ENCODE results near the gene CST7.
A peak's percentile ranks its signal among the peaks of the same experiment; 100 is the strongest.

The CST7 gene

DNA sequence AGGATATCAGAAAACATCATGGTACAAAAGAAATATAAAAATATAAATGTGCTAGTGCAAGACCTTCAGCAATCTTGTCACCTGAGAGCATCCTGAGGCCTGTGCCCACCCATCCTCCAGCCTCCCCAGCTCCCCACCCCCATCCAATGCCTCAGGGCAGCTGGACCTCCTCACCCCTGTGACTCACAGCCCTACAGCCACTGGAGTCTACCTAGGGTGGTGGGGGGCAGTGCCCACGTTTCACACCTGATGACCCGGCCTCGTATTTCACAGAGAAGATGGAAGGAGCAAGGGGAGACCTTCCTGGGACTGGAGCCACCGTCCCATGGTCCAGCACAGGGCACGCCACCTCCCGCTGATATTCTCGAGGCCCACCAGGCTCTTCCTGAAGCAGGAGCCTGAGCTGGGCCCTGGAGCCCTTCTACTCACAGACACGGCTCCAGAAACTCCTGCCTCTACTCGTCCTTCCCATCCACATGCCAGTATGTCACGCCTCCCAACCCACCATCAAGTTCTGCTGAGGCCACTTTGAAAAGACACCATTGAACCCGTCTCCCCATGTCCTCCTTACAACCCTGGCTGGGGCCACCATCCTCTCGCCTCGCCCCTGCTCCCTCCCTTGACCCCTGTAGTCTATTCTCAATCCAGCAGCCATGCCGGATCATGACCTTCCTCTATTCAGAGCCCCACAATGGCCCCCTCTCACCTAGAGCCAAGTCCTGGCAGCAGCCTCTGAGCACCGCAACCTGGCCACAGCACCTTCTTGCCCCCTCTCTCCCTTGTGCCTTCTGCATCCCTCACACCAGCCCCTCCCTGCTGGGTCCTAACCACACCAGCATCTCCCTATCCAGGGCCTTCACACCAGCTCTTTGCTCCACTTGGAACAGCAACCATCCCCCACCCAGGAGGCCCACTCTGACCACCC lies 30.2 kb downstream of the CST7 start:
- H3K27ac ChIP-seq = no peak overlapping the region

DNA sequence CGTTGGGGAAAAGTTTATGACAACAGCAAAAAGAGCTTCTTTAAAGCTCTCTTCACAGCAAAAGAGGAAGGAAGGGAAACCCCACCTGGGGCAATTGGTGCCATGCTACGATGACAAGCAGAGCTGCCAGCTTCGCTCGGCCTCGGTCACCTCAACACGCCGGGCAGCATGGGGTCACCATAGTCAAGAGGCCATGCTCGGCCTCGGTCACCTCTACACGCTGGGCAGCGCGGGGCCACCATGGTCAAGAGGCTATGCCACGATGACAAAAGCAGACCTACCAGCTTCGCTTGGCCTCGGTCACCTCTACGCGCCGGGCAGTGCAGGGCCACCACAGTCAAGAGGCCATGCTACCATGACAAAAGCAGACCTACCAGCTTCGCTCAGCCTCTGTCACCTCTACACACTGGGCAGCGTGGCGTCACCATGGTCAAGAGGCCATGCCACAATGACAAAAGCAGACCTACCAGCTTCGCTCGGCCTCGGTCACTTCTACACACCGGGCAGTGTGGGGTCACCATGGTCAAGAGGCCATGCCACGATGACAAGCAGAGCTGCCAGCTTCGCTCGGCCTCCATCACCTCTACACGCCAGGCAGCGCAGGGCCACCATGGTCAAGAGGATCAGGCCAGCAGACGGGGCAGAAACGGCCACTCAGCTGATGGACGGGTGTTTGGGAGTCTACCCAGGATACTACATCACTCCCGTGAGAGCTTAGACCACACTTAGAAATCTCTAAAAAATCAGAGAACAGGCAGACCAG lies 31.4 kb downstream of the CST7 start:
- no peak overlapping the region for H3K4me3 ChIP-seq
- H3K27ac ChIP-seq = peak overlapping the region in 2 of 21 experiments; percentile 1 to 33

More for the DNA sequence above, 30.2 kb downstream of the CST7 start:
- H3K4me3 ChIP-seq = no peak overlapping the region

DNA sequence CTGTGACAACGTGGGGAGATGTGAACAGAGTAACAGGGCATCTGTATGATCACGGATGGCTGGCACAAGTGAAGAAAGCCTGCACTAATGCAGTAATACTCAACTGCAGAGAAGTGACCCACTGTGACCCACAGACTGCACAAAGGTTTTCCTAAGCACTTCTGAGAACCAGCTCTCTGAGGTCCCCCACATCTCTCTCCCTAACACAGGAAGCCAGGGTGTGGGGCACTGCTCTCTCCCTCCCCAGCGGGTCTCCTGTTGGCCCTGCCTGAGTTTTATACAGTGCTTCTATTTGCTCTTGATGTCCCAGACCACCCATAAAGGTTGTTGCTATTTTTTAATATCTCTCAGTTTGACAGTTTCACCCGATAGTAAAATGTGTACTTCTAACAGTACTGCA lies 32.2 kb downstream of the CST7 start:
- Histone ChIP-seq H3K4me3 (no peak overlapping the region), H3K27ac (peak overlapping the region in 2 of 21 experiments; percentile 1 to 33)

DNA sequence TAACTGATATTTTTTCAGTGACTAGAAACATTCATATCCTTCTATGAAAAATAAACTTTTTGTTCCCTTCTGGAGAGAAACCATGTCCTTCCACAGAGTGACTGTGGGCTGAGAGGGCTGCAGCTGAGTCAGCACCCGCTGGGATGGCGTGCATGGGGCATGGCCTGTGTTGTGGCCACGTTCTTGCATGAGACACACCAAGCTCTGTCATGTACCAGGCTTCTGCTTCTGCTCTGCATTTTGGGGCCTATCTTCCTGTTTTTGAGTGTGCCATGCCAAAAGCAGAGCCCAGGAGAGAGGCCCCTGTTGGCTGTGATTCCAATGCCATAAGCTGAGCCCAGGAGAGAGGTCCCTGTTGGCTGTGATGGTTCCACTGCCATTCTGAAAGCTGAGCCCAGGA lies 32.7 kb downstream of the CST7 start:
- Histone ChIP-seq H3K27ac (peak overlapping the region in 1 of 21 experiments; percentile 33), H3K4me3 (no peak overlapping the region)

DNA sequence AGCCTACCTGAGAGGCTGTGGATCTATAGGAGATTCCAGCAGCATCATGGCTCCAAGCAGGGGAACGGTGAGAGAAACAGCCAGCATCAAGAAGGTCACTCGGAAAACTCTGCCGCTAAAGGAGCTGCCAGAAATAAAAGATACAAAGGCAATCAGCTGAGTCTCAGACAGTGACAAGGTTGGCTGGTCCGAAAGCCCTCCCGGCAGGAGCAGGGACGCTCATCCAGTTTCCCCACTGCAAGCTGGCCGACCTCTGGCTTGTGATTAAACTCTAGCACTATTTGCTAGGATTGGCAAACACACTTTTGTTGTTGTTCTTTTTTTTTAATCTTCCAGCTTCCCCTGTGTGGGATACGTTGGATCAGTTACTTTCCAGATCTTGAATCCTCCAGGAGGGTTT lies 34.8 kb downstream of the CST7 start:
- no peak overlapping the region for H3K4me3 ChIP-seq
- H3K27ac ChIP-seq = no peak overlapping the region

DNA sequence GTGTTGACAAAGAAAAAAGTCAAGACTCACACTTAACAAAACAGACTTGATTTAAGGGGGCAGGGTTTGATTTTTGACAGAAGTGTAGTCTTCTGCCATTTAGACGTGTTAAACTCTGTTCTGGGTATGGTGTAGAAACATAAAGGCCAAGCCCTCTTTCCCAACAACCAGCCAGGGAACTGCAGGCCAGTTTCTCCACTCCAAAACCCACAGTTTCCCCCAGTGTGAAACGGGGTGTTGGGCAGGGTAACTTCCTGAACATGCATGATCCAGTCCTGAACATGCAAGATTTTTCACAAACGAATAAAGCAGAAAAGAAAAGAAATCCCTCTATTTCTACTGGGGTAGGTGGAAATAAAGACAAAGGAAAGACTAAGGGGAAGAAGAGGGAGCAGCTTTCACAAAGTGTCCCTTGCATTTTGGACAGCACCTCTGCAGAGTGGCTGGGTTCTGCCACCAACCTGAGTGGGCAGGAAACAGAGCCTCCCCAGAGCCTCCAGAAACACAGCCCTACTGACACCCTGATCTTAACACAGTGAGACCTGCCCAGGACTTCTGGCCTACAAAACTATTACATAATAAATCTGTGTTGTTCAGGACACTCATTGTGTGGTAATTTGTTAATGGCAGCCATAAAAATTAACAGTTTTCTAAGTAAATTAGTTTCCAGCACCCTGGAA lies 36.0 kb downstream of the CST7 start:
- H3K27ac ChIP-seq = peak overlapping the region in 3 of 21 experiments; percentile 0 to 33 (median 27)
- no peak overlapping the region for H3K4me3 ChIP-seq

DNA sequence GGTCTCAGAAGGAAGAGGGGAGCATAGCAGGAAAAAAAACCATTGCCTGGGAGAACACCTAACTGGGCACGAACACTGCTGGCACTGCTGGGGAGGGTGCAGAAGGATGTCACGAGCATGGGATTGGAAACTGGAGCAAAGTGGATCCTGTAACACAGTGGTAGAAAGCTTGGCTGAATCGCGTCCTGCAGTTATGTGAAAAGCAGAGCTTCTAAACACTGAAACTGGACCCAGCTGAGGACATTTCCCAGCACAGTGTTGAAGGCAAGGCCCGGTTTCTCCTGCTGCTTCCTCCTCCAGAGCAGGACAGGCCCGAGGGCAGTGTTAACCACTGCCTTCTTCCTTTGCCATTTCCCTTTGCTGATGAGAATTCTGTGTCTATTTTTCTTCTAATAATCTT lies 36.7 kb downstream of the CST7 start:
- no peak overlapping the region for H3K4me3 ChIP-seq
- H3K27ac ChIP-seq = peak overlapping the region in 2 of 21 experiments; percentile 0 to 33

DNA sequence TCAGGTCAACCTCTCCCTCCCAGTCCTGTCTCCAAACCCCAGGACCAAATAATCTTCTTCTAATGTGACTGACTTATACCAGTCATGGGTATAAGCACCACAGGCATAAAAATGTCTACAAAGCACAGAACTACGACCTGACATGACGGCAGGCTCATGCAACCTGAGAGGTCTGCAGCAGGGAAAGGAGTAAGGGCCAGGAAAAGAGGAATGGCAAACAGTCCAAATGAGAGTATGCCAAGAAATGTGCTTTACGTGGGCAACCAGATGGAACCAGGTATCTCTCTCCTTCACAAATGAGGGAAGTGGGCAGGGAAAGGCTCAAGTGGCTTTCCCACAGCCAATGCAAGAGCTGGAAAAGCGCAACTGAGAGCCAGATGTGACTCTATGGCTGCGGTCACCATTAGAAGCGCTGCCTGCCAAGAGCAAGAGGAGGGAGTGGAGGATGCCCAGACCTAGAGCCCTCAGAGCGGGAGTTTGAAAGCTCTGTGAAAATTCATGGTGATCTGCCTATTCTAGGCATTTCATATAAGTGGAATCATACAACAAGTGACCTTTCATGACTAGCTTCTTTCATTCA lies 37.5 kb downstream of the CST7 start:
- H3K4me3 ChIP-seq = no peak overlapping the region
- peak overlapping the region in 1 of 21 experiments; percentile 25 for H3K27ac ChIP-seq

DNA sequence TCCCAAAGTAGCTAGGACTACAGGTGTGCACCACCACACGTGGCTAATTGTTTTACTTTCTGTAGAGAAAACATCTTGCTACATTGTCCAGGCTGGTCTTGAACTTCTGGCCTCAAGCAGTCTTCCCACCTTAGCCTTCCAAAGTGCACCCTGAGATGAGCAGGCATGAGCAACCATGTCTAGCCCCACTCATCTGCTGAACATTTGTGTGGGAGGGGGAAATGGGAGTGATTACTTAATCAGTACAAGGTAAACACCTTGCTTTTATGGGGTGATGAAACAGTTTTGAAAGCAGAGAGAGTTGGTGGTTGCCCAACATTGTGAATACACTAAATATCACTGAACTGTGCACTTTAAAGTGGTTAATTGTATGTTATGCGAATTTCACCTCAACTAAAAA lies 38.2 kb downstream of the CST7 start:
- H3K27ac ChIP-seq = no peak overlapping the region
- H3K4me3 ChIP-seq = no peak overlapping the region

DNA sequence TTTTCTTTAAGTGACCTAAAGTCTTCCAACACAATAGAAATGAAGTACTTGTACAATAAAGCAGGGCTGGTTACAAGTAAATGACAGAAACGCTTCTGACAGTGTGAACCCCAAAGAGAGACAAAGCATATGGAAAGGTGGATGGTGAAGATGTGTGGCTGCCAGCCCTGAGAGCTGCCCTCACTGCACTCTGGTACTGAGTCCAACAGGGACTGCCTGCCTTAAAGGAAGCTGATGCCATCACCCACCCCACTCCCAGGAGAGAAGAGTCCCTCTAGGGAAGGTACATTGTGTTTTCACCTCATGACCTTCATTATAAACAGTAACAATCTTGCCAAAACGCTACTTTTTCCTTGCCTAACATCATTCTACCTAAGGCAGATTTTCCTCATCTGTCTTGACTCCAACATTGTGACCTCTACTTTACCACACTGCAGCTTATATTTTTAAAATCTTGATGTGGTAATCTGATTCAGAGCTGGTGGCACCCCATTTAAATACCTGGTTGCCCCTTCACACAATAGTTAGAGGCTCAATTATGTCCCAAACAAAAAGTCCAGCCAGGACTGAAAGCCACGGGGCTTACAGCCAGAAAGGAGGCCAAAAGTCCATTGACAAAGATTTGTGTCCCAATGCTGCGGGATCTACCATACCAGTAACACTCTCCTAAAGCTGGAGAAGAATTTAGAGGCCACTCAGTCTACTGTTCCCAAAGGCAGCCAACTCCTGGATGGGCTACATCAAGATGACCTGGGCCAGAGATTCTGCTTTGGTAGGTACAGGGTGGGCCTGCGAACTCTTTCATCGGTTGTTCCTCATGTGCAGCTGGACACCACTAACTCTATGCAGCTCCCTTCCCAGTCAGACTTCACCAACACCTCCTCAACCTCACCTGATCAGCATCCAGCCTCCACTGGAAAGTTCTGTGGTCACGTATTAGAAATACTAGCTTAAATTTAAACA lies 39.1 kb downstream of the CST7 start:
- H3K27ac ChIP-seq = peak overlapping the region in 1 of 21 experiments; percentile 42
- no peak overlapping the region for H3K4me3 ChIP-seq

DNA sequence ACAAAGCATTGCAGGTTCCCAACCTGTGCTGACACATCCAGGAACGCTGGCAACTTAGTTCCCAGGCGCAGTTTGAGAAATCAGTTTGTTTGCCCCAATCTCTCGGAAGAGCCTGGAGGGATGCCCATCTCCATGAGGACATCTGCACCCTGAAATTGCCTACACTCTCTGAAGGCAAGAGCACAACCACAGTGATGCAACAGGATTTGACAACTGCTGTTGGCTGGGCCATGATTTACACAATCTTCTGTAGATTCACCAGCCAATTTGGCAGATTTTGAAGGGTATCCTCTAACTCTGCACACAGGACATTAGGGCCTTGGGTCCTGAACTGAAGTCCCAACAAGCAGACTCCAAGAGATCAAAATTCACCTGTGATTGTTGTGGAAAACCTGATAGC lies 40.1 kb downstream of the CST7 start:
- Histone ChIP-seq H3K27ac (peak overlapping the region in 1 of 21 experiments; percentile 42), H3K4me3 (no peak overlapping the region)

DNA sequence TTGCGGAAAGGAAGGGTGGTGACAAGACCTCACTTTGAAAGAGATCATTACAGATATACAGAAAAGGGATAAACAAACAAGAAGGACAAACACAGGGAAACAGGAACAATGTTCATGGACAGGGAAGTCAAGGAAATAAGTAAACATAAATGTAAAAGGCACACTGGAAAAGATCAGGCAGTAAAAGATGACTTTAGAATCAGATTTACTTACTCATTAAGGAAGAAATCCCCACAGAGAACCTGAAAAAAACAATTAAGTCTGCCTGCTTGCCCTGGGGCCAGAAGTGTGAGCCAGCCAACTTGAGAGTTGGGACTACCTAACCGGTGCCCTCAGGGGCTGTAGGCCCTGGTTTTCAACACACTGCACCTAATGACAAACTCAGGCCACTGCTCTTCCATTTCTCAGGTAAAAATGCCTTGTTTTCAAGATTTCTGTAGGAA lies 41.8 kb downstream of the CST7 start:
- Histone ChIP-seq H3K27ac (peak overlapping the region in 2 of 21 experiments; percentile 12 to 27), H3K4me3 (peak overlapping the region in 2 of 7 experiments; percentile 76 to 92)

DNA sequence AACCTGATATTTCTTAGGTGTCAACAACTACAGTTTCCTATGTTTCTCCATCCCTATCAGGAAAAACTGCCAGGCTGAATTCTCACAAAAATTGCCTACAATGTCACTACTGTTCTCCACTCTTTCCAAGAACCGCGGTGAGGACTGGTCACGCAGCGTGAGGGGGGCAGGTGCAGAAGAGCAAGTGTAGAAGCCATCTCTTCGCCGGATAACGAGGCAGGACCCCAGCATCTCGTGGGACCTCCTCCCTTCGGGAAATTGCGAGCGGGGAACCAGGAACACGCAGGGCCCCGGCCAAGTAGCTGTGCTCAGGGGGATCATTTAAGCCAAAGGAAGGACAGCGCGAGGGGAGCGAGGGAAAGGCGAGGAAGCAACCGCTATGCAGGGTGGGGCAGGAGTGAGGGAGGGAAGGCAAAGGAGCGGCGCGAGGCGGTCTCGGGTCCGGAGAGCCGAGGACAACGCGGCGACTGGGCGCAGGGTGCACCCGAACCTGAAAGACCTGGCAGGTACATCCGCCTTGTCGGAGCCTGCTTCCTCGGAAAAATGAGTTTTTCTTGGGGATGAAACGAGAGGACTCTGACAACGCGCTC lies 42.9 kb downstream of the CST7 start:
- peak overlapping the region; percentile 49 to 96 (median 90) for H3K27ac ChIP-seq
- peak overlapping the region; percentile 58 to 92 (median 76) for H3K4me3 ChIP-seq

DNA sequence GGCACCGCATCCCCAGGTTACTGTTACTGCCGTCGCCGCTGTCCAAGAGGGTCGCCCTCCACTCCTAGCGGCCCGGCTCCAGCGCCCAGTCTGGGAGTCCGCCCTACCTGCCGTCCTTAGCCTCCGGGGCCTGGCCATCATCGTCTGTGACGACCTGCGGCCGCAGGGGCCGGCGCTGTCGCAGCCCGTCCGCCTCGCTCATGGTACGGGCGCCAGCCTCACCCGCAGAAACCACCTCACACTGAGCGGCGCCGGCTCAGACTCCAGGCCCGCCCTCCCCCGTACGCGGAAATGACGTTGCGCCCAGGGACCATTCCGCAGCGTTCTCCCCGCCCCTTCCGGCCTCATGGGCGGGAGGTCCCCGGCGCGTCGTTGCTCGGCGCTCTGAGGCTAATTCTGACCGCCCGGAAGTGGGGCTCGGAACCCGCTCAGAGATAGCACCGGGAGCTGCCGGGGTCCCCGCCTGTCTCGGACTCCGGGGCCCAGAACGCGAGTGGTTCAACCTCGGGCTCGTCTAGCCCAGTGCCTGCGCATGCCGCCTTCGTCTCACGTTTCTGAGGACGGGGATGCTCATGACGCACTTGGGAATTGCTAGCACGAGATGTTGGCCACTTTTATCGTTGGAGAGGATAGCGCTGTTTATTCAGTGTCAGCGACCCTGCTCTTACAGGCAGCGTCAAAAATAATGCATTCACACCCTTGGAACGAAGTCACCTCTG lies 43.6 kb downstream of the CST7 start, which contains the start of gene APMAP:
Gene APMAP, minus strand, starts transcription at position 265 of the 719 bp plus-strand sequence. Its CDS starts 63 bp downstream, at position 202.
- Histone ChIP-seq H3K27ac (peak within 1 kb of the TSS; percentile 54 to 96 (median 90)), H3K4me3 (peak within 1 kb of the TSS; percentile 58 to 92 (median 76))

DNA sequence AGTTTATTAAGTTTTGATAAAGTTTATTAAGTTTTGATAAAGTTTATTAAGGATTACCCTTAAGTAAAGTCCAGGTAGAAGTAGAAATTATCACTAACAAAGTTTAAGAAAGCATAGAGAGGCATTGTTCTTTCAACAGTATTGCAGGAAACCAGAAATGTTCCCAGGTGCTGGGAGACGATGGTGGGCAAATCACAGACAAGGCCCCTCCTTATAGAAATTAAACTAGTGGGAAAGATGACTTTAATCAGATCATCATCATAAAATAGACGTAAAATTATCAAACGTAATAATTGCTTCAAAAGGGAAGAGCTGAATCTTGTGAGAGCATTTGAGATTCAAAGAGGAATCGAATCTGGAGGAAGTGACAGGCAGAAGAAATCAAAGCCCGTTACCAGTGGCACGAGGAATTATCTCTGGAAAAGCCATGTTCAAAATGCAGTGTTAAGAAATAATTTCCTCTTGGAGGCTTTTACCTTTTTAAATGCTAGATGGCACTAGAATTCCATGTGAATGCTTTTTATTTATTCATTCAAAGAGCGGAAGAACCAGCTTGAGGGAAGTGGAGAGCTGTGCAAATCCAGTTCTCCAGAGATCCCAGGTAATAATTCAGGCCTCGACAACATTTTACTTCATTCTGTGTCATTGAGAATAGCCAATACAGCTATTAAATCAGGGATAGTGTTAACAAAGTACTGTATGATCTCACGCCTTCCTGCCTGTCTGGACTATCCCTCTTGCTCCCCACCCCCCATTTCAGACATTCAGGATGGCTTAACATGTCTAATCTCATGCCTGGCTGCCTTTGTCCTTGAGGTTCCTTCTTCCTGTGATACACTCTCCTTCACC lies 44.5 kb downstream of the CST7 start:
- peak overlapping the region; percentile 58 to 92 (median 76) for H3K4me3 ChIP-seq
- H3K27ac ChIP-seq = peak overlapping the region in 20 of 21 experiments; percentile 78 to 96 (median 90)

DNA sequence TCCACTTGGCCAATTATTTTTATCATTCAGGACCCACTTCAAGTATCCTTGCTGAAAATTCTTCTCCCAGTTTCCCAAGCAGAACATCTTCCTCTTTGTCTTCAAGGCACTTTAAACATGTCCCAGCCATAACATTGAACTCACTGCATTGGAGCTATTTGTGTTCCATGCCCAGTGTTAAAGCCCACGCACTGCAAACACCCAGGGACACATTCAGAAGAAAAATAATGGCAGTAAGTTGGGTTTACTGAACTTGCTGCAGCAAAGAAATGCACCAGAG lies 45.1 kb downstream of the CST7 start:
- Histone ChIP-seq H3K4me3 (no peak overlapping the region), H3K27ac (peak overlapping the region in 1 of 21 experiments; percentile 92)

All from skin epidermis (tissue), 12 donors.